Thyroid gland (tissue), 4 donors: ENCODE measurements around the gene RHBDL1.

ENCODE experiments used
- CTCF ChIP-seq, 6 experiments: fragments of 200-600 bp in 3 of 6; fragments of 450-650 bp in 3 of 6; sonication (generic) in 3 of 6; IDR thresholded peaks; one replicate each; pipeline ENCODE4 v1.5.1; 2016 to 2019; ENCODE audit warnings: antibody characterized with exemption in 6 of 6, mild to moderate bottlenecking in 2 of 6, inconsistent platforms in 1 of 6, moderate library complexity in 1 of 6
- POLR2A ChIP-seq, 2 donors: fragments of 450-650 bp; IDR thresholded peaks; one replicate each; pipeline ENCODE4 v1.6.1; 2017; ENCODE audit warnings: antibody characterized with exemption in 2 of 2, mild to moderate bottlenecking in 2 of 2, moderate library complexity in 1 of 2

GRCh38 chr16:684961-685696 is 9.7 kb downstream of the RHBDL1 start:
- no peak for TF ChIP-seq CTCF (IDR thresholded peaks at IDR 0.05)
- TF ChIP-seq POLR2A (IDR thresholded peaks at IDR 0.05), result no peak
